Prostate gland (tissue), 2 donors: ENCODE data around the gene AMD1. TPM values are rescaled to one million over a fixed set of nuclear protein-coding genes. Genes with fewer than 3 reads are reported as not detected.
A peak's percentile ranks its signal among the peaks of the same experiment; 100 is the strongest.

Experiments used
- DNase-seq: peaks from one replicate; pipeline ENCODE4 v3.0.0-alpha.2; 2019; ENCODE audit warnings: low spot score
- H3K27ac ChIP-seq, 2 donors: fragments of 200-600 bp; sonication (generic); 2 replicates each; pipeline ENCODE4 v1.5.1; 2017 to 2019
- H3K27me3 ChIP-seq: fragments of 200-600 bp; sonication (generic); replicated peaks from 2 replicates; pipeline ENCODE4 v1.5.1; 2019; ENCODE audit not compliant: insufficient read depth
- H3K36me3 ChIP-seq, 2 donors: fragments of 200-600 bp; sonication (generic); 1 replicate in 1 of 2; 2 replicates in 1 of 2; pipeline versions ENCODE4 v1.5.1 to v1.8.1; 2017 to 2019
- H3K4me1 ChIP-seq: fragments of 200-600 bp; sonication (generic); replicated peaks from 2 replicates; pipeline ENCODE4 v1.5.1; 2019
- H3K4me3 ChIP-seq, 2 donors: fragments of 200-600 bp; sonication (generic); 2 replicates each; pipeline ENCODE4 v1.5.1; 2017 to 2019
- H3K9me3 ChIP-seq: fragments of 200-600 bp; sonication (generic); 2 replicates; pipeline ENCODE4 v1.5.1; 2017
- CTCF ChIP-seq, 4 experiments: fragments of 200-600 bp in 2 of 4; fragments of 450-650 bp in 2 of 4; sonication (generic) in 2 of 4; IDR thresholded peaks; 1 replicate in 3 of 4; 2 replicates in 1 of 4; pipeline ENCODE4 v1.5.1; 2016 to 2019; ENCODE audit warnings: antibody characterized with exemption in 4 of 4, mild to moderate bottlenecking in 2 of 4, moderate library complexity in 2 of 4
- POLR2A ChIP-seq: fragments of 450-650 bp; IDR thresholded peaks from one replicate; pipeline ENCODE4 v1.6.1; 2016; ENCODE audit warnings: antibody characterized with exemption, mild to moderate bottlenecking
- POLR2AphosphoS5 ChIP-seq: sonication (generic); formaldehyde crosslinking; IDR thresholded peaks from one replicate; pipeline ENCODE4 v1.6.1; 2017; ENCODE audit warnings: antibody characterized with exemption
- WGBS: methylation state at CpG from one replicate; pipeline ENCODE4 v1.1.5; 2018; 5-methylcytosine and 5-hydroxymethylcytosine counted together
- intact Hi-C: fragments of 100-400 bp; cut with DNase I; formaldehyde crosslinking; loops from one replicate; pipeline ENCODE4 v1.14.2; 2022
- total RNA-seq, 2 donors: library from RNA; depleted of rRNA; stranded (reverse); fragments of >200 nt; gene quantifications; one replicate each; pipeline ENCODE4 v1.1.0, GENCODE V29; 2016

The AMD1 gene
- total RNA-seq, 2 donors from 2014 or later, result 286 to 504 TPM

DNA sequence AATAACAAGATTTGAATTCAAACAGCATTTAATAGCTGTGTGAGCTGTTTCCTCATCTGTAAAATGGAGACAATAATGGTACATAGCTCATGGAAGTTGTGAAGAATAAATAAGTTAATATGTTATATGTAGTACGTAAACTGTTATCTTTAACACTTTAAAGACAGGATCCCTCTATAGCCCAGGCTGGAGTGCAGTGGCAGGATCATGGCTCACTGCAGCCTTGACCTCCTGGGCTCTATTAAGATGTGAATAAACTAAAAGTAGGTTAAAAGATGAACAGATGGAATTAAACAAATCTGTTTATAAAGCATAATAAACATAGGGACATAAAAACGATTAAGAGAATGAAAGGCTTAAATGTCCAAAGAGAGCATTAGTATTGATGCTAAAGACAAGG, 3.0 kb downstream of the AMD1 start:
- TF ChIP-seq CTCF (IDR thresholded peaks at IDR 0.05), result no peak
- TF ChIP-seq POLR2AphosphoS5, result no peak
- no peak for TF ChIP-seq POLR2A
- 29% methylated on average over 2 of the region's 2 CpGs for WGBS
- Histone ChIP-seq H3K4me3 (peak overlapping the region; percentile 91 to 94), H3K27me3 (no peaks in the 10 kb centered on the region), H3K36me3 (no peaks in the 10 kb centered on the region), H3K9me3 (no peaks in the 10 kb centered on the region), H3K27ac (peak overlapping the region; percentile 96), H3K4me1 (no peaks in the 10 kb centered on the region)
- DNase-seq, result no peak
- intact Hi-C loops, result loop anchor here (5.0 to 10.0 kb wide), 2 partner anchors 77 to 195 kb away; partner anchors contain the start of gene GTF3C6

GRCh38 chr6:110878751-110879522, 4.4 kb downstream of the AMD1 start:
- H3K4me3 ChIP-seq, result peak overlapping the region in 1 of 2 donors; percentile 91
- H3K9me3 ChIP-seq, result no peaks in the 10 kb centered on the region
- no peaks in the 10 kb centered on the region for H3K27me3 ChIP-seq
- intact Hi-C loops, result loop anchor here (5.0 to 10.0 kb wide), 2 partner anchors 76 to 197 kb away; partner anchors contain the start of gene GTF3C6
- H3K27ac ChIP-seq, result peak overlapping the region; percentile 96
- no peaks in the 10 kb centered on the region for H3K36me3 ChIP-seq
- 20% methylated on average over 10 of the region's 10 CpGs for WGBS
- peak; percentile 19 for DNase-seq
- H3K4me1 ChIP-seq, result peaks cover 4% of the 10 kb centered on the region
- peak in 3 of 4 experiments; percentile 25 to 48 (median 37) for TF ChIP-seq CTCF (IDR thresholded peaks at IDR 0.05)
- no peak for TF ChIP-seq POLR2AphosphoS5
- TF ChIP-seq POLR2A, result no peak

GRCh38 chr6:110880651-110881050, 6.1 kb downstream of the AMD1 start:
- intact Hi-C loops, result no loop called here
- Histone ChIP-seq H3K27ac (peak overlapping the region in 1 of 2 donors; percentile 96), H3K36me3 (no peaks in the 10 kb centered on the region), H3K4me1 (peaks cover 5% of the 10 kb centered on the region), H3K4me3 (peak overlapping the region in 1 of 2 donors; percentile 91), H3K27me3 (no peaks in the 10 kb centered on the region), H3K9me3 (no peaks in the 10 kb centered on the region)
- 84% methylated on average over 9 of the region's 9 CpGs for WGBS
- DNase-seq, result no peak
- TF ChIP-seq POLR2AphosphoS5 (no peak), POLR2A (no peak), CTCF (IDR thresholded peaks at IDR 0.05) (no peak)

GRCh38 chr6:110881546-110882273, 7.1 kb downstream of the AMD1 start:
- intact Hi-C loops, result no loop called here
- H3K36me3 ChIP-seq, result no peaks in the 10 kb centered on the region
- no peak for TF ChIP-seq CTCF (IDR thresholded peaks at IDR 0.05)
- TF ChIP-seq POLR2AphosphoS5, result no peak
- TF ChIP-seq POLR2A, result no peak
- H3K4me1 ChIP-seq, result peaks cover 5% of the 10 kb centered on the region
- peak overlapping the region; percentile 2 to 96 for H3K27ac ChIP-seq
- DNase-seq, result no peak
- H3K4me3 ChIP-seq, result no peak overlapping the region
- no peaks in the 10 kb centered on the region for H3K9me3 ChIP-seq
- 69% methylated on average over 9 of the region's 9 CpGs for WGBS
- no peaks in the 10 kb centered on the region for H3K27me3 ChIP-seq
